ENCODE data around the gene SLN.
"Not testable (repeated sequence)": the region's sequence is repeated elsewhere in the genome, so short reads cannot be mapped to it uniquely, and the experiment has no call there.

Gene SLN

DNA sequence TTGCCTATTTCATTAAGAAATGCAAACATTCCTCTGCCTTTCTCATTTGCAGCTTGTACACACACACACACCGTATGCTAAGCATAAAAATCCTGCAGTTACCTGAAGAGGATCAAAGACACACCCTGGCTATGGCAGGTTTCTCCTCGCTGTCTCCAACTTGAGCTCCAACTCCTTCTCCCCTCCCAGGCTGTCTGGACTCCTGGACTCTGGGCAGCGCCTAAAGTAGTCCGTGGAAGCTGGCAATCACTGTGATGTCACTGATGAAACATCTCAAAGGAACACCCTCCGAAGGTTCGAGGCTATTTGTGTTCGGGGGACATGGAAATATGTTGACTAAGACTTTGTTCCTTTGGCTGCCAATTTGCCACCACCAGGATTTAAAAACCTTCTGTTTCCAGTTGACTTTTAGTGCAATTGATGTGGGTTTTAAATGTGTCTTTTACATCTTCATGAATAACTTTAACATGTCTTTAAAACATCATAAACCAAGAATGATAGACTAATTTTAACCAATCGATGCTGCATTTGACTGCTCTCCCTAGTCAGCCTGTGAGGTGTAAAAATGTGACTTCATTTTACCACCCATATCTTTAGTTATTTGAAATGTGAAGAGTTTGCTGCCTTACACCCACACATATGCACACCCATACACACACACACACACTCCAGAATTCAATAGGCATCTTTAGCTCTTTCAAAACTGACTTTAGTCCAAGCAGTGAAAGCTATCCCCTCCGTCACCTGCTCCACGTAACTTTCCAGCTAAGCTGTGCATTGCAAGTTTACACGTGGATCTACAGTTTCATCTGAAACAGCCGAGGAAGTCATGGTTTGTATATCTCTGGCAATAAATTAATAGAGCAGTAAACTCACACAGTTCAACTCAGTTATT lies at the start of gene SLN:
TSS of gene SLN (minus strand) at position 196 of the 895 bp plus-strand sequence.
- no peak for DNase-seq (ENCODE audit: low read depth in 2 of 2)

DNA sequence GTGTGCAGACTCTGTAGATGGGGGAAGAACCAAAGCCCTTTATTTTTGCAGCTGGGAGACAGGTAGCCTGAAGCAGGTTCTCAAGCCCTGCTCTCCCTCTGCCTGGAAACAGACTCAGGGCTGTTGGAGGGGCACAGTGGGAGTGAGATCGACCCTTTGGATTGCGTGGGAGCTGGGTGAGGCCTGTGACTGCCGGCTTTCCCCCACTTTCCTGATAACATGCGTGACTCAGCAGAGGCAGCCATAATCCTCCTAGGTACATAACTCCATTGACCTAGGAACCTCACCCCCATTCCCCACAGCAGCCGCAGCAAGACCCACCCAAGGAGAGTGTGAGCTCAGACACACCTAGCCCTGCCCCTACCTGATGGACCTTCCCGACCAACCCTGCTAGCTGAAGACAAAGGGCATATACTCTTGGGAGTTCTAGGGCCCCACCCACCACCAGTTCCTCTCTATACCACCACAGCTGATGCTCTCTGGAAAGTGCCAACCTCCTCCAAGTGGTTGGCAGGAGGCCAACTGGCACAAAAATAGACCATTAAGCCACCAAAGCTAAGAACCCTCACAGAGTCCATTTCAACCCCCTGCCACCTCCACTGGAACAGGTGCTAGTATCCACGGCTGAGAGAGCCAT lies 47.0 kb upstream of the SLN start:
- DNase-seq (ENCODE audit: low read depth in 2 of 2) = not testable (repeated sequence)

DNA sequence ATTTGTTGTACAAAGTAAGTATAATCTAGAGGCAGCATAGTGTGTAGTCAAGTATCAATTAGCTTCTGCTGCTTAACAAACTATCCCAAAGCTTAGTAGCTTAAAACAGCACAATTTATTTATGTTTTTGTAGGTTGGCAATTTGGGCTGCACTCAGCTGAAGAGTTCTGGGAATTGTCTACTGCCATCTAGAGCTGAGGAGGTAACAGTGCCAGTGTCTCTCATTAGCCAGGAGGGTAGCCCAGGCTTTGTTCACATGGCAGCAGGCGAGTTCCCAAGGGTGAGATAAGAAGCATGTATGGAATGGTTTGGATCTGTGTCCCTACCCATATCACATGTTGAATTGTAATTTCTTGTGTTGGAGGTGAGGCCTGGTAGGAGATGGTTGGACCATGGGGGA lies 45.8 kb upstream of the SLN start:
- DNase-seq (ENCODE audit: low read depth in 2 of 2) = no peak

DNA sequence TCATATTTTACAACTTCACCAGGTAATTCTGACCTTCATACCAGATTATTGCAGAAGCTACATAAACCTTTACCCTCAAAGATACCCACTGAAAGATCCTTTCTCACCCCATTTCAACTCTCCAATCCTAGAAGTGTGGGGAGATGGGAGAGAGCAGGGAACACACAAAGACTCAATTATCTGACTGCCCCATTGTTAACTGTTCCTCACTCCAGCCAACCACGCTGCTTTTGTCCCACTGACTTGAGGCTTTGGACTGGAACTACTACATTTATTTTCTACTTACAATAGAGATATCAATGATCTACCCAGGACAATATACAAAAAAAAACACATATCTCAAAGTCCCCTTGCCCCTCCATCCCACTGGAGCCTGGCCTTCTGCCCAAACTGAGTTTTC lies 44.7 kb upstream of the SLN start:
- DNase-seq (ENCODE audit: low read depth in 2 of 2) = no peak

DNA sequence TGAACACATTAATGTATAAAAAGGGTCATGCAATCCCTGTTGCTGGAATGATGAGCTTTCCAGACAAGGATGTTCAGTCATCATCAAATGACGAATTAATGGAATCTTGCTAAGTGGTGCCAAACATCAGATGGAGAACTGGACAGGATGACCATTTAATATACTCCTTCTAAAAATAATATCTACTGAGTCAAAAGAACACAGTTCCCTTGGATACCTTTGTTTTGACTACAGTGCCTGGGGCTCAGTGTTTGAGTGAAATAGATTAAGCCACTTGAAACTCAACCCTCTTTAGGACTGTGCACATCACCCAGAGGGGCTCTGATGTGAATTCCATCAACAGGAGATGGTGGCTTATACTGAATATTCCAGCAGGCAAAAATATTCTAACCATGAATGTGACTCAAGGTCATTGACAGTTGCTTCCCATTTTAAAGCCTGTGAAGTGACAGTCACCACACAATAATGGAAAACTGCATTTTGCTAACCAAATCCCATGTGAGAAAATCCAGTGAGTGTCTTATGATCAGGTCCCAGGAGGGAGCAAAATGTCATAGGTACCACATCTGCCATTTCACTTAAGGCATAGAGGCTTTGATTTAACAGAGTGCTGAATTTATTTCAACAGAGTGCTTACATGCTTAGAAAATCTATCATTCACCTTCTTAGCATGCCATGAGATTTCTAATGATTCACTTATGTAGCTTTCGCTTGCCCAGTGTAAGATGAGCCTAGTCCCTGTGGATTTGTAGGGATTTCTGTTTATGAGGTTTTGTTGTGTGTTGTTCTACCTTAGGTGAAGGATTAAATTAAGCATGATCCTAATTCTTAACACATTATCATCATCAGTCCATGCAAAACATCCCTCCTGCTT lies 41.3 kb upstream of the SLN start:
- no peak for DNase-seq (ENCODE audit: low read depth in 2 of 2)

DNA sequence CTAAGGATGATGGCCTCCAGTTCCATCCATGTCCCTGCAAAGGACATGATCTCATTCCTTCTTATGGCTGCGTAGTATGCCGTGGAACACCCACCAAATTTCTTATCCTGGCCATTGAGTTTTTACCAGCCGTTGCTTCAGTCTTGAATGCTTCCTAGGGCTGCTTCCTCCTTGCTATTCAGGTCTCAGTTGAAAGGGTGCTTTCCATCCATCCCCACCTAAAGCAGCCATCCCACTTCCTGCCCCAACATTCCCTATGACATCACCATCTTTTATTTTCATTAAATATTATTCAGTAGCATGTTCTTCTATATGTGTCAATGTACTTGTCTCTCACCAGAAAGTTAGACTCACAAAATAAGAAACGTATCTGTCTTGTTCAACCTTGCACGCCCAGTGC lies 40.7 kb upstream of the SLN start:
- DNase-seq (ENCODE audit: low read depth in 2 of 2) = no peak

DNA sequence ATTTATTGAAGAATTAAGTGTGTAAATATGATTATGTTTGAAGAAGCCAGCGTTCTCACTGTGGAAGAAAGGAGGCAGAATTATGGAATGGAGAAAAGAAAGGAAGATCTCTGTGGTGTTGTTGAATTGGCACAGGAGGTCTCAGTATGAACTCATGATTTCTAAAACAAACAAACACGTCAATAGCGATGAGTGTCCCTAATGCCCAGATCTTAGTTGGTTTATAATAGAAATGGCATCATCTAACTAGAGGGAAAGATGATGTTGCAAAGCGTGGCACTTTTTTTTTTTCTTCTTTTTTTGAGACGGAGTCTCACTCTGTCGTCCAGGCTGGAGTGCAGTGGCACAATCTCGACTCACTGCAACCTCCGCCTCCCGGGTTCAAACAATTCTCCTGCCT lies 39.2 kb upstream of the SLN start:
- no peak for DNase-seq (ENCODE audit: low read depth in 2 of 2)

DNA sequence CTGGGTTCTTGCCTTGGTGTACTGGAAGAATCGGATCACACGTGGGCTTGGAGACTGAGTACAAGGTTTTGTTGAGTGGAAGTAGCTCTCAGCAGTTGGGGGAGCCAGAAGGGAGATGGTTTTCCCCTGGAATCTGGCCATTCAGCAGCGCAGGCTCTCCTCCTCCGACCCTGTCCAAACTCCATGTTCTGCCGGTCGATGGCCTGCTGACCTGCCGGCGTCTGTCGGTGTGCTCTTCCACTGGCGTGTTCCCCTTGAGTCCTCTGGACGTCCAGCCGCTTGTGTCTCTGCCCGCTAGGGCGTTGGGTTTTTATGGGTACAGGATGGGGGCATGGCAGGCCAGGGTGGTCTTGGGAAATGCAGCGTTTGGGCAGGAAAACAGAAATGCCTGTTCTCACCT lies 38.5 kb upstream of the SLN start:
- DNase-seq (ENCODE audit: low read depth in 2 of 2) = no peak

DNA sequence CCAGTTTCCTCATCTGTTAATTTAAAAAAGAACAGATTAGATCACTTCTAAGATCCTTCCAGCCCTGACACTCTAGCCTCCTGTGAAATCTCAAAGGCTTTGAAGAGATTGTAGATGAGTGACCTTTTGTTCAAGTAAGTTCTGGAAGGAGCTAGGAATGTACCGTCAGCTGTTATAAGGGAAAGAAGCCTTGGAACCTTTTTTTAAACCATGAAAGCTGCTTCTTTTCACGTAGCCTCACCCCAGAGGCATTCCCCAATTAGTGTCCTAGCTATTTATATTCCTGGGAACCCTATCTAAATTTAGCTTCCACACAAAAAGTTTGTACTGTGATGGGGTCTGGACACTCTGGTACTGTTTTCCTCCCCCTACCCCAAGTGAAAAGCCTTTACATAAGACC lies 35.8 kb upstream of the SLN start:
- no peak for DNase-seq (ENCODE audit: low read depth in 2 of 2)

DNA sequence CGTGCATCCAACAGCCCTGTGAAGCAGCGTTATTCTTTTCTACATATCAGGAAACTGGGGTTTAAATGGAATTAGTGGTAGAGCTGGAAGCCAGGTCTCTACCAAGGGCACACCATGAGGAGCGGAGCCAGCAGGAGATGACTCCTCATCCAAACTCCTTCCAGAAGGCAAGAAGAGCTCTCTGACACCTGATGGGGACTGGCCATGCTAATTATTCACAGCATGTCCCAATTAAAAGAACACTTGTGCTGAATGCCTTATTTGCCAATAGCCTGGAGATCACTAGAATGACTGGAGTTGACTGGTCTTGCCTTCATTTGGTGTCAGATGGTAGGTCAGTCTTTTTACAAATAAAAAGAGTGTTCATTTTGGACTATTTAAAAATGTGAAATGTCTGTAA lies 32.9 kb upstream of the SLN start:
- no peak for DNase-seq (ENCODE audit: low read depth in 2 of 2)

DNA sequence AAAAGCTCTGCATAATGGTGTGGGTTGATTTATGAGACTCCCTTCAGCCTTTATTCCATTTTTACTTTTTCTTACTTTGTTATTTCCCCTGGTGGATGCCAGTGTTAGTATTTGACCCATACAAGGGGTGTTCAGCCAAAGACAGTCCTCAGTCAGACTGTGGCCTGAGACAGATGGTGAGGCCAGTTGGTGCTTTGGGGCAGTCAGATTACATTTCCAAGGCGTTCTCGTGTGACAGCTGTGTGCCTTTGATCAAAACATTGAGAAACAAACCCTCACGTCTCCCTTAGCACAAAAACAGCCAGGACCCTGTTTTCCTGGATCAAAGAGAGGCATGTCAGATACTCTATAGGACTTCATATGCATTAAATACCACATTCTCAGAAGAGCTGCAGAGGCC lies 31.3 kb upstream of the SLN start:
- no peak for DNase-seq (ENCODE audit: low read depth in 2 of 2)

DNA sequence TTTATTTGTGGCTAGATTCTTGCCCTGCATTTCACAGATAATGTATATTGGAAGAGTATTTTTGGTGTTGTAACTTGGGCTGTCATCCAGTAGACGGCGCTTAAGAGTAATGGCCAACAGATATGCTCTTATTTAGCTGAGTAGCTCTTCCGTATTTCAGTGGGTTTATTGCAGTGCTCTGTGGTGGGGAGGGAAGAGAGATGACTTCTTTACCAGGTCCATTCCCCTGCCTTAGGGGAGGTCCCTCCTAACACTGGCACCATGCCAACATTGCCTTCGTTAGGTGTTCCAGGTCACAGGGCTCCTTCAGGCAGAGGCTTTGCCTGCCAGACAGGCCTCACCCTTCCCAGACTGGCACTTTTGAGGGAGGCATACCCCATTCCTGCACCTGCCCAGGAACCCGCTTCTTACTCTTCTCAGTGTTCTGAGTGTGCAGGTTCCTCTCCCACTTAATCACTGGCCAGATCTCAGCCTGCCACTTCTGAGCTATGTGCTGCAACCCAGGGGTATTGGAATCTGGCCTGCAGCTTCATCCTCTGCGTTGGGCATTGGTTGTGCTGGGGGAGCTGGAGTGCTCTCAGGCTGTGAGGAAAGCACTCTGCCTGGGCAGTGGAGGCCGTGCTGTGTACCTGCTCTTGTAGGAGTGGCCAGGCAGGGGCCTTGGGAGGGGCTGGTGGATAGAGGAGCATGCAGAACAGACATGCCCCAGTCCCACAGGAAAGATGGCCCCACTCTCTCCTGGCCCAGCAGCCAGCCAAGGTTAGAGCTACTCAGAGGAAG lies 29.4 kb upstream of the SLN start:
- DNase-seq (ENCODE audit: low read depth in 2 of 2) = no peak

DNA sequence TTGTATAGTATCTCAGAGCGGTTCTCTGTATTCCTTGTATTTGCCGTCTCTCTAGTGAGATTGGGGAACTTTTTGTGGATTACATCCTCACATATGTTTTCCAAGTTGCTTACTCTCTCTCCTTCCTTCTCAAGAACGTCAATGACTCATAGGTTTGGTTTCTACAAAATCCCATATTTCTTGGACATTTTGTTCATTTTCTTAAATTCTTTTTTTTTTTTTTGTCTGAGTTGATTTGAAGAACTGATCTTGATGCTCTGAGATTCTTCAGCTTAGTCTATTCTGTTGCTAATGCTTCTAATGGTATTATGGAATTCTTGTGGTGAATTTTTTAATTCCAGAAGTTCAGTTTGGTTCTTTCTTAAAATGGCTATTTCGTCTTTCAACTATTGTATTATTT lies 28.4 kb upstream of the SLN start:
- DNase-seq (ENCODE audit: low read depth in 2 of 2) = no peak

DNA sequence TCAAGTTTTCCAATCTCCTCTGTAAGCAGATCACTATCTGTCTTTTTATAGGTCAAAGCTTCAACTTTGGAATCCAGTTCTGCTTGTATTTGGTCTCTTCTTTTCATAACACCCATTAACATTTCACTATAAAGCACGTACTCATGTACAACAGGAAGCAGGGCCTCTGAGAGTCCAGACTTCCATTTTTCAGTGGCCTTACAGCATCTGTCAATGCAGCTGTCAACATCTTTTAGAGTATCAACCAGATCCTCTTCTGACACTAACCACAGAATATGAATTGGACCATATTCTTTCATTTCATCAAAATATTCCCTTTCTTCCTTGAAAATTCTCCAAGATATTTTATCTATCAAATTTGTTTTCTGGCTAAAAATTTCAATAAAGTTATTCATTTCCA lies 24.7 kb upstream of the SLN start:
- DNase-seq (ENCODE audit: low read depth in 2 of 2) = no peak

DNA sequence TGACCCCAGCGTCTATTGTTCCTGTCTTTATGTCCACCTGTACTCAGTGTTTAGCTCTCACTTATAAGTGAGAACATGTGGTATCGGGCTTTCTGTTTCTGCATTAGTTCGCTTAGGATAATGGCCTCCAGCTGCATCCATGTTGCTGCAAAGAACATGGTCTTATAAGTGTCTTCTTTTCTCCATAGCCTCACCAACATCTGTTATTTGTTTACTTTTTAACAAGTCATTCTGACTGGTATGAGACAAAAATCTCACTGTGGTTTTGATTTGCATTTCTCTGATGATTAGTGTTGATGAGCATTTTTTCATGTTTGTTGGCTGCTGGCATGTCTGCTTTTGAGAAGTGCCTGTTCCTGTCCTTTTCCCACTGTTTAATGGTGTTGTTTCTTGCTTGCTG lies 21.7 kb upstream of the SLN start:
- DNase-seq (ENCODE audit: low read depth in 2 of 2) = no peak

DNA sequence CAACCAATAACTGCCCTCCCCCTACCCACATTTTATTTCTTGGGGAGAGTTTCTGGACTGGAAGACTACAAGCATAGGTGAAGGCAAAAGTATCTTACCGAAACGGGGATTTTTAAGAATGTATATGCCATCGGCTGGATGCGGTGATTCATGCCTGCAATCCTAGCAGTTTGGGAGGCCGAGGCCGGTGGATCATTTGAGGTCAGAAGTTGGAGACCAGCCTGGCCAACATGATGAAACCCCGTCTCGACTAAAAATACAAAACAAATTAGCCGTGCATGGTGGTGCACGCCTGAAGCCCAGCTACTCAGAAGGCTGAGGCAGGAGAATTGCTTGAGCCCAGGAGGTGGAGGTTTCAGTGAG lies 20.8 kb upstream of the SLN start:
- DNase-seq (ENCODE audit: low read depth in 2 of 2) = no peak

DNA sequence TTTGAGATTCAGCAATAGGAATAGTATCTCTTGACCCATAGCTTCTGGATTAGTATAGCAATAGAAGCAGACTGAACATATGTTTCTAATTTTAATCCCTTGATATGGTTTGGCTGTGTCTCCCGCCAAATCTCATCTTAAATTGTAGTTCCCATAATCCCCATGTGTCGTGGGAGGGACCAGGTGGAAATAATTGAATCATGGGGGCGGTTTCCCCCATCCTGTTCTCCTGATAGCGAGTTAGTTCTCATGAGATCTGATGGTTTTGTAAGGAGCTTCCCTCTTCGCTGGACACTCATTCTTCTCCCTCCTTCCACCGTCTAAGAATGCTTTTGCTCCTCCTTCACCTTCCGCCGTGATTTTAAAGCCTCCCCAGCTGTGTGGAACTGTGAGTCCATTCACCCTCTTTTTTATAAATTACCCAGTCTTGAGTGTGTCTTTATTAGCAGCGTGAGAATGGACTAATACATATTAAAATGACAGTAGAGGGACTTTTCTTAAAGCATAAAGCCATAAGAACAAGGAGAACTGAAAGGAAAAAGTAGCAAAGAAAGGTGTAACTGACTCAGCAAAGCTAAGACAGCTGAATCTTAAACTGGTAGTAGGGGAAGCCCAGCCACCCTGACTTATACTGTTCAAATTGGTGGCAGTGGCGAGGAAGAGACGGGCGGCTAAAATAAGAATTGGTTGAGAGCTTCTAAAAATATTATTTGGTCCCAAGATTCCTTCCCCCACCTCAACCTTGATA lies 20.3 kb upstream of the SLN start:
- DNase-seq (ENCODE audit: low read depth in 2 of 2) = no peak

DNA sequence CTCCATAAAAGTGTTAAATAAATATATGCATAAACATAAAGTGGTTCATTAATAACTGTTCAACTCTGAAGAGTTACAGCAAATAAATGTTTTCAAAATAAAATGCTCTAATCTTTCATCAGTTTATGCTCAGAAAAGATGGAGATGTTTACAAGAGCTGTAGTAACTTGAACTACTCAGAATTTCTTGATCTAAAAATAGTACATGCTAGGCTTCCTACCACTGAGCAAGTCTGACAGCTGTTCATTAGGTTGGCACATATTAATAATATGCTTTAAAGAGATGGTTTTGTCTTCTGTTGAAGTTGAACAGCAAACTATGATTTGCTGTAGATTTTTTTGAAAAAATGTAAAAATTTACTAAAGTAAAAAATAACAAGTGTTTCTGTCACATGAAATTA lies 10.8 kb upstream of the SLN start:
- DNase-seq (ENCODE audit: low read depth in 2 of 2) = no peak

DNA sequence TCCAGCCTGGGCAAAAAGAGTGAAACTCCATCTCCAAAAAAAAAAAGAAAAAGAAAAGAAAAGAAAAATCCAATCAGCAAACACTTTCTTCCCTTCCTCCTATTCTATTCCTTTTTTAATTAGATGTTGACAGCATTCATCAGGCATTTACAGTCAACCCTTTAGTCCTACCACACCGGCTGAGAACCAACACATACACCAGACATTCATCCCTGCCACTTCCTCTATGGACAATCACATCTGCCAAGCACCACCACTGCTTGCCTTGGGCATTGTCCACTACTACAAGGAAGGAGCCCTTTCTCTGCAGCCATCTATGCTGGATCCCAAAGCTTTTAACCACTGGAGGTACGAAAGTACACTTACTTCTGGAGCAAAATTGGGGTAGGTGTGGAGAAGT lies 9.4 kb upstream of the SLN start:
- no peak for DNase-seq (ENCODE audit: low read depth in 2 of 2)

DNA sequence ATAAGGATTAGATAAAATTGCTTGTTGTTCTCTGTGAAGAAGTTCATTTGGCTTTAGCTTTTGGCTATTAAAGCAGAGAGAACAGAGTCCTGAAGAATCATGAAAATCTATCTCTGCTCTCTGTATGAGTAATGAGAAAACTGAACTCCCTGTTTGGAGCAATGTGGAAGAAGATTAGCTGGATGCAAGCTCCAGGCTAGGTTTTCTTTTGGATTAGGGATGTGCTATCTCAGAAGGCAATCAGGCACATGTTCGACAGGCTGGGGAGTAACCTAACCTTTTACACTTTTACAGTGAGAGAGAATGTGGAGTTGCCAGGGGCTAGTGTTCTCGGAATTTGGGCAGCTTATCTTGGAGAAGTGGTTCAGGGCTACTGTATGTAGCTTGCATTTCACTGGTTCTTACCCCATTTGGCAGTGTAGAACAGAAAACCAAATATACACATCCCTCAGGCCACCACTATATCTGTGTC lies 8.5 kb upstream of the SLN start:
- no peak for DNase-seq (ENCODE audit: low read depth in 2 of 2)

All from activated CD8-positive, alpha-beta memory T cell treated with anti-CD3 and anti-CD28 coated beads for 4 hours (primary cell).